Stimulated activated naive CD4-positive, alpha-beta T cell (primary cell): Measurements from ENCODE around the gene RANBP9.

Experiments
- DNase-seq, 6 experiments: peaks; one replicate each; lab custom pipeline; 2025; lab: John Stamatoyannopoulos, UW

The RANBP9 gene

GRCh38 chr6:13710552-13711323 is 897 bp downstream of the RANBP9 start:
- peak in 4 of 6 experiments; percentile 24 to 41 (median 38) for DNase-seq

- peak in 4 of 6 experiments; percentile 2 to 46 (median 32) for DNase-seq
Measured at GRCh38 chr6:13709689-13710551, 1.7 kb downstream of the RANBP9 start.

DNA sequence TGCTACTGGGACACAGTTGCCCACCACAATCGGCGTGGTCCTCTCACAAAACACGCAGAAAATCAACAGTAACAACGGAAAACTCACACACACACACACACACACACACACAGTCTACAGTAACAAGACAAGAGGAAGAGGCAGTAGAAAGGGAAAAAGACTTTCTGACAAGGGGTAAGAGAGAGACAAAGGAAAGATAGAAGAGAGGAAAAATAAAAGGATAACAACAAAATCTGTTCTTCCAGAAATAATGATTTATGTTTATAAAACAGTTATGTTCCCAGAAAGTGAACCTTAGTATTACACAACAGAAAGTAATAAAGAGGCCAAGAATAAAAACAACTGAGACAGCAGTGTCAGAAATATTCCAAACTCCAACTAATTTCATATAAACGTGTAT is 2.9 kb downstream of the RANBP9 start:
- peak in 3 of 6 experiments; percentile 1 to 23 (median 7) for DNase-seq

GRCh38 chr6:13703496-13703895 is 8.1 kb downstream of the RANBP9 start:
- no peak for DNase-seq

DNA sequence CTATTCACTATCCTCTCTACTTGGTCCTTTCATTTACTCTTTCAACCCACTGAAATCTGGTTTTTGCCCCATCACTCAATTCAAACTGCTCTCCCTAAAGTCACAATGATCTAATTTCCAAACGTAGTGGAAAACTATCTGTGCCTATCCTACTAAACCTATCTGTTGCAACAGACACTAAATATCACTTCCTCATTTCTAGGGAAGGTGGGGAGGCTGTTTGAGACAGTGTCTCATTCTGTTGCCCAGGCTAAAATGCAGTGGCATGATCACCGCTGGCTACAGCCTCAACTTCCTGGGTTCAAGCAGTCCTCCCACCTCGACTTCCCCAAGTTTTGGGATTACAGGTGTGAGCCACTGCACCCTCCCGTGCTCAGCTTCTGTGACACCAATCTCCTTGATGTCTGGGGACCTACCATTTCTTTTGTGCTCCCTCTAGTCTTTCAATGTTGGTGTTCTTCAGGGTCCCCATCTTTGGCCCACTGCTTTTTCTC is 8.8 kb downstream of the RANBP9 start:
- no peak for DNase-seq

DNA sequence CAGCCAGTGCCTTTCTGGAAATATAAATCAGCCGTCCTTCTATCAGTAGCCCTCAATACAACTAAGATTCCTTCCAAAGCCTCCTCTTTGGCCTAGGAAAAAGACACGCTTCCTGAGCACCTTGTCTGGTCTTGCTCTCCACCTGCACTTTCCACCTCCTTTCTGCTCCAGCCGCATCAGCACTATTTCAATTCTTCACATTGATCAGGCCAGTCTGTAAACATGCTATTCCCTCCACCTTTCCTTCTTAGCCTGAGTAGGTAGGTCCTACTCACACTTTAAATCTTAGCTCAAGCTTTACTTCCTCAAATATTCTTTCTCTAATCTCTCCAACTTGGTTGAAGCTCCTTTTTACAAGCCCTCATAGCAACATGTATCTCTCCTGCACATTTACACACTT is 11.4 kb downstream of the RANBP9 start:
- DNase-seq, result no peak

DNA sequence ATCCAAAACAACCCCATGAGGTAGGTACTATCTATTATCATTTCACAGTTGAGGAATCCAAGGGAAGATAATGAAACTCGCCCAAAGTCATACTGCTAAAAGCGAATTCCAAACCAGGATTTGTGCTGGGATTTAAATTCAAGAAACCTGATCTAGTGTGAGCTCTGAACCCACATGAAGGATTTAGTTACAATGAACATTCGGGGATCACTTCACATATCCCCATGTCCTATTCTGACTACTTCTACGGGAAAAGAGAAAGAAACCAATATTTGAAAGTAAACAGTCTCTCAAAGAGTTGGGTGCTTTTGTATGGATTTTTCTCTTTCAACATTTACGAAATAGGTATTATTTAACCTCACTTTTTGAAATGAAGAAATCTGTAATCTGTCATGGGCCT is 12.9 kb downstream of the RANBP9 start:
- no peak for DNase-seq

GRCh38 chr6:13697857-13698256 is 13.8 kb downstream of the RANBP9 start:
- no peak for DNase-seq

GRCh38 chr6:13696226-13696625 is 15.4 kb downstream of the RANBP9 start:
- DNase-seq, result no peak

- peak in 2 of 6 experiments; percentile 28 to 36 for DNase-seq
Measured at GRCh38 chr6:13695252-13695651, 16.4 kb downstream of the RANBP9 start.

- DNase-seq, result no peak
Measured at GRCh38 chr6:13694562-13694961, 17.1 kb downstream of the RANBP9 start.

- no peak for DNase-seq
Measured at GRCh38 chr6:13689511-13690256, 22.0 kb downstream of the RANBP9 start.

DNA sequence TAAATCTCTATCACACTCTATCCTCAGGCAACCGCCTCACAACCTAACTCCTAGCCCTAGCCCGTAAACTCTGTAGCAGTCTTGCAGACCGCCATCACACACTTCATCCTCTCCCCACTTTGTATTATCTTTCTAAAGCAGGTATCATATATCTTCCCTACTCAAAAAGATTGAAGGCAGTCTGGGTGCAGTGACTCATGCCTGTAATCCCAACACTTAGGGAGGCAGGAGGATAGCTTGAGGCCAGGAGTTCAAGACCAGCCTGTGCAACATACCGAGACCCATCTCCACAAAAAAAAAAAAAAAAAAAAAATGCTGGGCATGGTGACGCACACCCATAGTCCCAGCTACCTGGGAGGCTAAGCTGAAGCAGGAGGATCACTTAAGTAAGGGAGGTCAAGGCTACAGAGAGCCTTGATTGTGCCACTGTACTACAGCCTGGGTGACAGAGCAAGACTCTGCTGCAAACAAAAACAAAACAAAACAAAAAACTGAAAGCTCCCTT is 22.9 kb downstream of the RANBP9 start:
- DNase-seq, result peak in 1 of 6 experiments; percentile 30

GRCh38 chr6:13687917-13688351 is 23.7 kb downstream of the RANBP9 start:
- peak in 4 of 6 experiments; percentile 8 to 66 (median 64) for DNase-seq

GRCh38 chr6:13684855-13685254 is 26.8 kb downstream of the RANBP9 start:
- DNase-seq, result no peak

DNA sequence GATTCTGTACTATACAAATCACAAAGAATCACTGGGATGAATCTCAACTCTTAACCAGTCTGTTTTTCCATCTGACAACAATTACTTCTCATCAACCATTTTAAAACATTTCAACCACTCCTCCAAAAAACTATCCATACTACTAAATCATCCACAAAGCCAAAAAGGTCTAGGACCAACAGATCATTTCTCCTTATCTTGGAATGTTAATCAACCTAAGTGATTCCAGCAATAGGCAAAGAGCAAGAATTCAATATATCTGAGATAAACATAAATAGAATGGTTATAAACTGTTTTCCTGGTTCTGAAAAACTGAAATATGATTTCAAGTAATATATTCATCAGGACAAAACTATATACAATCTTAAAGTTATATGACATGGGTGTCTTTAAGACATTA is 28.6 kb downstream of the RANBP9 start:
- no peak for DNase-seq

DNA sequence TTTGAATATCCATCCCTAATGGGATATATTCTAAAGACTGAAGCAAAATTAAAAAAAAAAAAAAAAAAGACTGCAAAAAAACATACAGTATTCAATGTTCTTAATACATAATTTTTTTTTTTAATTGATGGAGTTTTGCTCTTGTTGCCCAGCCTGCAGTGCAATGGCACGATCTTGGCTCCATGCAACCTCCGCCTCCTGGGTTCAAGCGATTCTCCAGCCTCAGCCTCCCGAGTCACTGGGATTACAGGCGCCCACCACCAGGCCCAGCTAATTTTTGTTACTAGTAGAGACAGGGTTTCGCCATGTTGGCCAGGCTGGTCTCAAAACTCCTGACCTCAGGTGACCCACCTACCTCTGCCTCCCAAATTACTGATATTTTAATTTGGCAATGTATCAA is 29.3 kb downstream of the RANBP9 start:
- no peak for DNase-seq

- peak in 3 of 6 experiments; percentile 70 to 79 (median 73) for DNase-seq
Measured at GRCh38 chr6:13681305-13682061, 30.2 kb downstream of the RANBP9 start.

GRCh38 chr6:13680448-13680968 is 31.1 kb downstream of the RANBP9 start:
- DNase-seq, result no peak

DNA sequence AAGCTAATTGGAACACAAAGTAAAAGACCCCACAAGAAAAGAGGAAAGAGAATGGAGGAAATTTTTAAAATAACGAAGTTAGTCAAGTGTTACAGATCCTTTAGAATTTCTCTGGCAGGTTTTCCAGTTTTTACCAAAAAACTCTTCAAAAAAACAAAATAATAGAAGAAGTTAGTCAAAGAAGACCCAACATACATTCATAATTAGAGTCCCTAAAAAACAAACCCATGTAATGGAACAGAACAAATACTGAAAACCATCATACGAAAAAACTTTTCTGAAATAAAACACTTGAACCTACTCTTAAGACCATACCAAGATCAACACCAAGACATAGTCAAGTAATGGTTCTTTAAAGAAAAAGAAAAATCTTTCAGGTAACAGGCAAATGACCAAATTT is 31.6 kb downstream of the RANBP9 start:
- no peak for DNase-seq
